ENCODE results near the gene CLMN. TPM values are rescaled to one million over a fixed set of nuclear protein-coding genes. Genes with fewer than 3 reads are reported as not detected.

Gene CLMN
- total and polyA plus RNA-seq, 2 experiments from 2014 or later = 0.11 to 0.53 TPM

GRCh38 chr14:95199298-95199983 lies 120.3 kb downstream of the CLMN start:
- DNase-seq = no peak
- no peaks in the 10 kb centered on the region; the same call in 1 of the 2 replicates for H3K27me3 ChIP-seq (replicated peaks; ENCODE audit: insufficient read depth)
- H3K9ac ChIP-seq = no peak overlapping the region
- H3K9me2 ChIP-seq (ENCODE audit: insufficient read depth) = no peaks in the 10 kb centered on the region
- no peaks in the 10 kb centered on the region for H3F3A ChIP-seq (ENCODE audit: insufficient read depth)
- no peaks in the 10 kb centered on the region for H3K36me3 ChIP-seq (ENCODE audit: low read depth)
- no peak overlapping the region for H3K27ac ChIP-seq
- no peaks in the 10 kb centered on the region for H3K79me2 ChIP-seq (ENCODE audit: insufficient read depth)
- H3K9me3 ChIP-seq (ENCODE audit: low read depth) = no peaks in the 10 kb centered on the region
- no peak overlapping the region for H3K4me2 ChIP-seq (ENCODE audit: unreplicated experiment)
- no peak overlapping the region for H3K4me3 ChIP-seq
- H3K4me1 ChIP-seq (ENCODE audit: insufficient read depth) = no peaks in the 10 kb centered on the region
- no peaks in the 10 kb centered on the region for H4K20me1 ChIP-seq (ENCODE audit: insufficient read depth)
- WGBS, 2 experiments (ENCODE audit: low coverage in 1 of 2, low lambda C conversion rate in 2 of 2, missing lambda C conversion rate in 2 of 2) = 49% methylated on average over 8 of the region's 8 CpGs
- no peak overlapping the region for H2AFZ ChIP-seq
- TF ChIP-seq EZH2 (IDR thresholded peaks at IDR 0.05; ENCODE audit: insufficient read depth, poor library complexity, severe bottlenecking) (no peak), EZH2phosphoT487 (IDR thresholded peaks at IDR 0.05; ENCODE audit: insufficient read depth, low read depth) (no peak)
- in situ Hi-C loops (cut with MboI) = no loop called here

GRCh38 chr14:95198320-95198719 lies 121.4 kb downstream of the CLMN start:
- H4K20me1 ChIP-seq (ENCODE audit: insufficient read depth) = no peaks in the 10 kb centered on the region
- no peak overlapping the region for H3K4me2 ChIP-seq (ENCODE audit: unreplicated experiment)
- H3K9ac ChIP-seq = no peak overlapping the region
- H3K27me3 ChIP-seq (replicated peaks; ENCODE audit: insufficient read depth) = no peaks in the 10 kb centered on the region; the same call in 1 of the 2 replicates
- H3F3A ChIP-seq (ENCODE audit: insufficient read depth) = no peaks in the 10 kb centered on the region
- DNase-seq = no peak
- no peaks in the 10 kb centered on the region for H3K9me2 ChIP-seq (ENCODE audit: insufficient read depth)
- in situ Hi-C loops (cut with MboI) = no loop called here
- no peak overlapping the region for H3K4me3 ChIP-seq
- TF ChIP-seq EZH2phosphoT487 (IDR thresholded peaks at IDR 0.05; ENCODE audit: insufficient read depth, low read depth) (no peak), EZH2 (IDR thresholded peaks at IDR 0.05; ENCODE audit: insufficient read depth, poor library complexity, severe bottlenecking) (no peak)
- no peaks in the 10 kb centered on the region for H3K4me1 ChIP-seq (ENCODE audit: insufficient read depth)
- H3K9me3 ChIP-seq (ENCODE audit: low read depth) = no peaks in the 10 kb centered on the region
- WGBS, 2 experiments (ENCODE audit: low coverage in 1 of 2, low lambda C conversion rate in 2 of 2, missing lambda C conversion rate in 2 of 2) = 75 to 76% methylated on average over 9 of the region's 9 CpGs
- H3K79me2 ChIP-seq (ENCODE audit: insufficient read depth) = no peaks in the 10 kb centered on the region
- no peak overlapping the region for H3K27ac ChIP-seq
- H3K36me3 ChIP-seq (ENCODE audit: low read depth) = no peaks in the 10 kb centered on the region
- H2AFZ ChIP-seq = no peak overlapping the region

GRCh38 chr14:95197551-95197950 lies 122.2 kb downstream of the CLMN start:
- in situ Hi-C loops (cut with MboI) = no loop called here
- WGBS, 2 experiments (ENCODE audit: low coverage in 1 of 2, low lambda C conversion rate in 2 of 2, missing lambda C conversion rate in 2 of 2) = 54 to 58% methylated on average over 8 of the region's 8 CpGs

GRCh38 chr14:95196826-95197545 lies 122.7 kb downstream of the CLMN start:
- no peak for DNase-seq
- WGBS, 2 experiments (ENCODE audit: low coverage in 1 of 2, low lambda C conversion rate in 2 of 2, missing lambda C conversion rate in 2 of 2) = 59 to 64% methylated on average over 2 of the region's 2 CpGs
- TF ChIP-seq EZH2 (IDR thresholded peaks at IDR 0.05; ENCODE audit: insufficient read depth, poor library complexity, severe bottlenecking) (no peak), EZH2phosphoT487 (IDR thresholded peaks at IDR 0.05; ENCODE audit: insufficient read depth, low read depth) (no peak)
- no peak overlapping the region for H2AFZ ChIP-seq
- no peaks in the 10 kb centered on the region for H3K4me1 ChIP-seq (ENCODE audit: insufficient read depth)
- no peaks in the 10 kb centered on the region for H4K20me1 ChIP-seq (ENCODE audit: insufficient read depth)
- H3K27ac ChIP-seq = no peak overlapping the region
- H3K4me3 ChIP-seq = no peak overlapping the region
- no peaks in the 10 kb centered on the region for H3K79me2 ChIP-seq (ENCODE audit: insufficient read depth)
- no peaks in the 10 kb centered on the region for H3K36me3 ChIP-seq (ENCODE audit: low read depth)
- H3K9me2 ChIP-seq (ENCODE audit: insufficient read depth) = no peaks in the 10 kb centered on the region
- H3K27me3 ChIP-seq (replicated peaks; ENCODE audit: insufficient read depth) = no peaks in the 10 kb centered on the region; the same call in 1 of the 2 replicates
- H3K4me2 ChIP-seq (ENCODE audit: unreplicated experiment) = no peak overlapping the region
- in situ Hi-C loops (cut with MboI) = no loop called here
- no peaks in the 10 kb centered on the region for H3K9me3 ChIP-seq (ENCODE audit: low read depth)
- H3K9ac ChIP-seq = no peak overlapping the region
- no peaks in the 10 kb centered on the region for H3F3A ChIP-seq (ENCODE audit: insufficient read depth)

More at GRCh38 chr14:95197551-95197950, 122.2 kb downstream of the CLMN start:
- no peak overlapping the region for H3K9ac ChIP-seq
- no peaks in the 10 kb centered on the region for H4K20me1 ChIP-seq (ENCODE audit: insufficient read depth)
- no peak overlapping the region for H3K4me2 ChIP-seq (ENCODE audit: unreplicated experiment)
- H3K4me3 ChIP-seq = no peak overlapping the region
- no peaks in the 10 kb centered on the region for H3K9me3 ChIP-seq (ENCODE audit: low read depth)
- DNase-seq = no peak
- H3K79me2 ChIP-seq (ENCODE audit: insufficient read depth) = no peaks in the 10 kb centered on the region
- no peak overlapping the region for H2AFZ ChIP-seq
- no peaks in the 10 kb centered on the region for H3K4me1 ChIP-seq (ENCODE audit: insufficient read depth)
- H3K27ac ChIP-seq = no peak overlapping the region
- no peaks in the 10 kb centered on the region for H3K9me2 ChIP-seq (ENCODE audit: insufficient read depth)
- no peaks in the 10 kb centered on the region for H3F3A ChIP-seq (ENCODE audit: insufficient read depth)
- TF ChIP-seq EZH2phosphoT487 (IDR thresholded peaks at IDR 0.05; ENCODE audit: insufficient read depth, low read depth) = no peak
- TF ChIP-seq EZH2 (IDR thresholded peaks at IDR 0.05; ENCODE audit: insufficient read depth, poor library complexity, severe bottlenecking) = no peak
- H3K27me3 ChIP-seq (replicated peaks; ENCODE audit: insufficient read depth) = no peaks in the 10 kb centered on the region; the same call in 1 of the 2 replicates
- H3K36me3 ChIP-seq (ENCODE audit: low read depth) = no peaks in the 10 kb centered on the region

All from GM23248 (cell line).